DMS 273 (cell line): ENCODE measurements around the gene CACTIN.
"Not testable (repeated sequence)": the region's sequence is repeated elsewhere in the genome, so short reads cannot be mapped to it uniquely, and the experiment has no call there.

Experiments used
- DNase-seq: peaks from one replicate; lab custom pipeline; 2025; ENCODE audit not compliant: unreplicated experiment; lab: John Stamatoyannopoulos, UW

Gene CACTIN

DNA sequence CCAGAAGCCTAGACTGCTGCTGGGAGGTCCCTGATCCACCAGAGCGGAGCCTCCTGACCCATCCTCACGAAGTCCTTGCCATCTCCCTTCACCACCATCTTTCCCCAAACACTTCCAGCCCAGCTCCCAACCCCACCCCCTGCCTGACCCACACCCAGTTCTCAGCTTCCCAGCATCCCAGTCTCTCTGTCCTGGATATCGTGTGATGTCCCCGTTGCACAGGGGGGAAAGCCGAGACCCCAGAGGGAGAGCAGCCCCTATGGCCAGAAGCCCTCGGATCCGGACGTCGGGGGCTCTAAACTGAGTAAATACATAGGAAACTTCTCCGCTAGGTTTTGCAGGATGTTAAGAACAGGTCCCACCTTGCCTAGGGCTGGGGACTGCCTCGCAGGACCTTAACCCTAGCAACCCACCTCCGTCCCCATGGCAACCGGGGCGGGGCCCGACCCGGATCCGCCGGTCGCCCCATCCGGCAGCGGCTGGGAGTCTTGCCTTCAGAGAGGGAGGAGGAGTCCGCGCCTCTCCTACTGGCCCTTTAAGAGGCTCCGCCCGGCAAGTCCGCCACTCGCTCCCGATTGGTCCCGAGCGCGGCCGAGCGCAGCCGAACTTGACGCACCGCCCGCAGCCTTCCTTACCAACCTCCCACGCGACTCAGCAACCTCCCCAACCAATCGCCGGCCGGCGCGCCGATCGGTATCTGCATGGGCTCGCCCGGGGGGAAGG is 54.3 kb downstream of the CACTIN start:
- peak; percentile 100 for DNase-seq

DNA sequence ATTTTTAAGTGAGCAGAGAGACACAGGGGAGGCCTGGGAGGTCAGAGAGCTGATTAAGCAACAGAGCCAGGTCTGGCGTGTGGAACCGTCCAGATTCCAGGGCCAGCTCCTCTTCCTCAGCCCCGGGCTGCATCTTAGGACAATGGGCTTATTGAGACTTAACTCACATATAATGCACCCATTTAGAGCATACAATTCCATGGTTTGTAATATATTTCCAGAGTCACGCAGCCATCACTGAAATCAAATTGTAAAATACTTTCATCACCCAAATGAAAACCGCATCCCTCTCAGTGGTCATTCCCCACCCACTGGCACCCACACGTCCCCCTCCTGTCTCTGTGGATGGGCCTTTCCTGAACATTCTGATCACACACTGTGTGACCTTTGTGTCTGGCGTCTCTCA is 56.0 kb downstream of the CACTIN start:
- DNase-seq, result no peak

DNA sequence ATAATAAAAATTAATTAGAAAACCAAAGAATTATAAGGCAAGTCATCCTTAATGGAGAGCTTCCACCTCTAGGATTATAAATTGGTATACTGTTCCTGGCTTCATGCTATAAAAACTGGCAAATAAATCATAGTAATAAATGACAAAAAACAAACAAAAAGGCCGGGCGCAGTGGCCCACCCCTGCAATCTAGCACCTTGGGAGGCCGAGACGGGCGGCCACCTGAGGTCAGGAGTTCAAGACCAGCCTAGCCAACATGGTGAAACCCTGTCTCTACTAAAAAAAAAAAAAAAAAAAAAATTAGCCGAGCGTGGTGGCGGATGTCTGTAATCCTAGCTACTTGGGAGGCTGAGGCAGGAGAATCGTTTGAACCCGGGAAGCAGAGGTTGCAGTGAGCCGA is 56.5 kb downstream of the CACTIN start:
- not testable (repeated sequence) for DNase-seq

DNA sequence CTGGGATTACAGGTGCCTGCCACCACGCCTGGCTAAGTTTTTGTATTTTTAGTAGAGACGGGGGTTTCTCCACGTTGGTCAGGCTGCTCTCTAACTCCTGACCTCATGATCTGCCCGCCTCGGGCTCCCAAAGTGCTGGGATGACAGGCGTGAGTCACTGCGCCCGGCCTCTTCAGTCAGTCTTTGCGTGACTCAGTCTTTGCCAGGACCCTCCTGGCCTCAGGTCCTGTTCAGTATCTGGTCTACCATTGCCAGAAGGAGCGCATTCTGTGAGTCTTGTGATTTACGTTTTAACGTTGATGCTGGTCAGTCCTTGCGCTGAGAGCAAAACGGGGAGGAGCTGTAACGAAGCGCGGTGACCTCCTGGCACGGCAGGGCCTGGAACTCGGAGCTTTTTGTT is 61.5 kb downstream of the CACTIN start:
- no peak for DNase-seq

DNA sequence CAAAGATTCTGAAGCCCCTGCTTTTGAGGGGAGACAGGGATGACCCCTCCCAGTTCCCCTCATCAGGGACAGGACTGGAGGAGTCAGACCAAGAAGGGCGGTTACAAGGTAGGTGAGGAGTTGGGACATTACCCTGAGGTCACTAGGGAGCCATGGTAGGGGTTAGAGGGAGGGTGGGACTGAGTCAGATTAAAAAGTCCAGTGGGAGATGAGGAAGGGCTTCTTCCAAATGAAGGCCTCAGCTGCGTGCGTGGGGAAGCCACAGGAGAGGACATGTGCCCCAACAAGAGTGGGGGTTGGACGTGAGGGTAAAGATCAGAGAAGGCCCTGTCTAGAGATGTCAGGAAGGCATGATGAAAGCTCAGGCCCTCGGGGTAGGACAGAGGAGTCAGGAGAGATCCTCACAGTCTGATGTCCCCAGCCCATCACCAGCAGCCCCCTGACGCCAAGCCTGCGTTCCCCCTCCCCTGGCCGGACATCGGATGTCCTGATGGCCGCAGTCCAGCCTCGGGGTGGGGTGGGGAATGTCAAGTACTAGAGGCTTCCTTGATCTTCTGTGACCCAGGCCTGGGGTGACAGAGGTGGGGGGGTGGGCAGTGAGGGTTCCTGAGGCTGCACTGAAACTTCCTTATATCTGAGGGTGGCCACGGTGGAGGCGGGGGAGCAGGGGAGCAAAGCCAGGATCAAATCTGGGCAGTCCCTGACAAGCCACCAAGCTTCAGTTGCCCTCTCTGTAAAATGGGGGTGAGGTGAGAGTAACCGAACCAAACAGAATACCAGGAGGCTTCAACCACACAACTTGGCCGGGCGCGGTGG is 62.7 kb downstream of the CACTIN start:
- DNase-seq, result no peak
